SK-N-MC (cell line): ENCODE results near the gene TEX44.

Experiments used
- EZH2 ChIP-seq: fragments of 200-600 bp; sonication (generic); IDR thresholded peaks from one replicate; pipeline ENCODE4 v1.6.1; 2017; ENCODE audit warnings: antibody characterized with exemption
- FOXP2 ChIP-seq: optimal IDR thresholded peaks from 2 replicates; pipeline ENCODE3; 2011; ENCODE audit warnings: mild to moderate bottlenecking, moderate library complexity; ENCODE audit not compliant: insufficient read depth; ENCODE audit errors: extremely low read length, control extremely low read depth
- POLR2AphosphoS5 ChIP-seq: IDR thresholded peaks from 2 replicates; pipeline ENCODE4 v1.6.1; 2012; ENCODE audit warnings: mild to moderate bottlenecking, low read depth, low read length, borderline replicate concordance

DNA sequence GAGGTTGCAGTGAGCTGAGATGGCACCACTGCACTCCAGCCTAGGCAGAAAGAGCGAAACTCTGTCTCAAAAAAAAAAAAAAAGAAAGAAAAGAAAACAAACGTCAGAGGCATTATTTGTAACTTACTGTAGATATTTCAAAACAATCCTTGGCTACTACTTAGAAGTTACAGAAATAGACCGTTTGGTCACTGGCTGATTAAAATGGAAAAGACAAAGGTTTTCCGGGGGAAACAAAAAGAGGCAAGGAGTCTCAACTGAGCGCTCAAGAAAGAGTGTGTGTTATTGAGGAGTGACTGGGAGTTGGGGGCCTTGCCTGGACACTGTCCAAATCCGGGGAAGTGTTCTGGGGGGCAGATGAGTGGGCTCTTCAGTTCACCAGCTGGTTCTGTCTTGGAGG is 47.6 kb downstream of the TEX44 start:
- no peak for TF ChIP-seq POLR2AphosphoS5
- TF ChIP-seq EZH2, result no peak
- TF ChIP-seq FOXP2, result no peak
